ENCODE results near the gene CYP26A1.
A peak's percentile ranks its signal among the peaks of the same experiment; 100 is the strongest.

Gene CYP26A1, protein sequence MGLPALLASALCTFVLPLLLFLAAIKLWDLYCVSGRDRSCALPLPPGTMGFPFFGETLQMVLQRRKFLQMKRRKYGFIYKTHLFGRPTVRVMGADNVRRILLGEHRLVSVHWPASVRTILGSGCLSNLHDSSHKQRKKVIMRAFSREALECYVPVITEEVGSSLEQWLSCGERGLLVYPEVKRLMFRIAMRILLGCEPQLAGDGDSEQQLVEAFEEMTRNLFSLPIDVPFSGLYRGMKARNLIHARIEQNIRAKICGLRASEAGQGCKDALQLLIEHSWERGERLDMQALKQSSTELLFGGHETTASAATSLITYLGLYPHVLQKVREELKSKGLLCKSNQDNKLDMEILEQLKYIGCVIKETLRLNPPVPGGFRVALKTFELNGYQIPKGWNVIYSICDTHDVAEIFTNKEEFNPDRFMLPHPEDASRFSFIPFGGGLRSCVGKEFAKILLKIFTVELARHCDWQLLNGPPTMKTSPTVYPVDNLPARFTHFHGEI

GRCh38 chr10:93073539-93074146 lies at the start of gene CYP26A1:
TSS of gene CYP26A1 (plus strand) at chr10:93073893. CDS start at chr10:93073935, 42 bp downstream.
- no peak for DNase-seq (ENCODE audit: low spot score)

DNA sequence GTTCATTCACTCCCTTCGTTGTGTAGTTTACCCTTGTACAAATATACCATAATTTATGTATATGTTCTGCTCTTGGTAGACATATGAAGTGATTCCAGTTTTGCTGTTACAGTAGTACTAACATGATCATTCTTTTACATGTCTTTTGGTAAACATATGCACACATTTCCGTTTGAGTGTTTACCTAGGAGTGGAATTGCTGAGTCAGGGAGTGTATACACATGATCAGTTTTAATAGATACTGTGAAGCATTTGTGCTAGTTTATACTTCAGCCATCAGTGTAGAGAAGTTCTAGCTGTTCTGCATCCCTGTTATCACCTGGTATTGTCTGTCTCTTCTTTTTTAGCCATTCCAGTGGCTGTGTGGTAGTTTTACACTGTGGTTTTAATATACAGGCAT lies 47.6 kb upstream of the CYP26A1 start:
- no peak for DNase-seq (ENCODE audit: low spot score)

DNA sequence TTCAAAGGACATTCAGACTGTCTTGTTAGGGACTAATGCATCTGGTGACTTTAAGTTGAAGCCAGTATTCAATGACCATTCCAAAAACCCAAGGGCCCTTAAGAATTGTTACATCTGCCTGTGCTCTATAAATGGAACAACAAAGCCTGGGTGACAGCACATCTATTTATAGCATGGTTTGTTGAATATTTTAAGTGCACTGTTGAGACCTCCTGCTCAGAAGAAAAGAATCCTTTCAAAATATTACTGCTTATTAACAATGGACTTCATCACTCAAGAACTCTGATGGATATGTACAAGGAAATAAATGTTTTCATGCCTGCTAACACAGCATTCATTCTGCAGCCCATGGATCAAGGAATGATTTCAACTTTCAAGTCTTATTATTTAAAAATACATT lies 46.2 kb upstream of the CYP26A1 start:
- no peak for DNase-seq (ENCODE audit: low spot score)

- no peak for DNase-seq (ENCODE audit: low spot score)
Observed at GRCh38 chr10:93028883-93029282, 44.8 kb upstream of the CYP26A1 start.

GRCh38 chr10:93030409-93030808 lies 43.3 kb upstream of the CYP26A1 start:
- DNase-seq (ENCODE audit: low spot score), result no peak

DNA sequence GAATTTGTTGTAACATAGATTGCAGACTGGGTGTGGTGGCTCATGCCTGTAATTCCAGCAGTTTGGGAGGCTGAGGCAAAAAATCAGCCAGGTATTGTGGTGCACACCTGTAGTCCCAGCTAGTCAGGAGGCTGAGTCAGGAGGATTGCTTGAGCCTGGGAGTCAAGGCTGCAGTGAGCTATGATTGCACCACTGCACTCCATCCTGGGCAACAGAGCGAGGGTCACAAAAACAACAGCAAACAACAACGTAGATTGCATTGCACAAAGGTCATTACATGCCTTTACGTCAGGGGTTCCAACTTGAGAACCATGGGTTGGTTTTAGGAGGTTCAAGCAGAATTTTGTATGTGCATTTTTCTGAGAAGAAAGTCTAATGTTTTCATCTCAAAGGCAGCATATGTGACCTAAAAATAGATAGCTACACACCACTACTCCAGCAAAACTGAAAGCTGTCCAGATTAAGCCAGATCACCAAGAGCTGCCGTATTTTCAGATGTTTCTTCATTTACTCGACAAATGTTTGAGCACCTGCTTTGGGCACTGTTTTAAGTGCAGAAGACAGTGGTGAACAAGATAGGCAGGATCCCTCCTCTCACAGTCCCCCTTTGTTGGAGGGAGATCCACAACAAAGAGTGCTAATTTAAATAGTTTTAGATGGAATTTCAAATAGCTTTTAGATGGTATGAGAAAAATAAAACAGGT lies 41.4 kb upstream of the CYP26A1 start:
- no peak for DNase-seq (ENCODE audit: low spot score)

DNA sequence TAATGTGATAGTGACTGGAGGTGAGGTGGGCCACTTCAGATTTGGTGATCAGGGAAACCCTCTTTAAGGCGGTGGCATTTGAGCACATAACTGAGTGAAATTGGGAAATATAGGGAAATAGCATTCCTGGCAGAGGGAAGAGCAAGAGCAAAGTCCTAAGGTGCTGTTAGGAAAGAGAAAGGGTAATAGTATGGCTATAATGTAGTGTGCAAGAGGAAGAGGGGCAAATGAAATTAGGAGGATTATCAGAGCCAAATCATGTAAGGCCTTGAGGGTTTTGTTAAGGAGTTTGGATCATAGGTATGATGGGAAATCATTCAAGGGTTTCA lies 40.9 kb upstream of the CYP26A1 start:
- no peak for DNase-seq (ENCODE audit: low spot score)

- DNase-seq (ENCODE audit: low spot score), result no peak
Observed at GRCh38 chr10:93034426-93034825, 39.3 kb upstream of the CYP26A1 start.

DNA sequence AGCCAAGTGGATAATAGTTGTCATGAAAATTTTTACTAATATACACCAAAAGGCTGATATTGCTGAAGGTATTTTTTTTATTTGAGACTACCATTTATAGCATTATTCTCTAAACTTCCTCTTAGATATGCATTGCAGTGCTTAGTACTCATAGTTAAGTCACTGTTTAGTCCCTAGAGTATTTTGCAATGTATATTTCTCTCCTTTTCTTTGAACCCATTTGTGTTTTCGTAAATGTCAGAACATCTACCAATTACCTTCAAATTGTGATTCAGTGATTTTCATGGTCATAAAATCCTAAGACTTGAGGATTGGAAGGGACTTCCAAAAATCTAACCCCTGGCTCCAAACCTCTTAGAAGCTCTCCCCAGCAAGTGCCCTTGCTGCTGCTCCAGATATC lies 34.6 kb upstream of the CYP26A1 start:
- DNase-seq (ENCODE audit: low spot score), result no peak

DNA sequence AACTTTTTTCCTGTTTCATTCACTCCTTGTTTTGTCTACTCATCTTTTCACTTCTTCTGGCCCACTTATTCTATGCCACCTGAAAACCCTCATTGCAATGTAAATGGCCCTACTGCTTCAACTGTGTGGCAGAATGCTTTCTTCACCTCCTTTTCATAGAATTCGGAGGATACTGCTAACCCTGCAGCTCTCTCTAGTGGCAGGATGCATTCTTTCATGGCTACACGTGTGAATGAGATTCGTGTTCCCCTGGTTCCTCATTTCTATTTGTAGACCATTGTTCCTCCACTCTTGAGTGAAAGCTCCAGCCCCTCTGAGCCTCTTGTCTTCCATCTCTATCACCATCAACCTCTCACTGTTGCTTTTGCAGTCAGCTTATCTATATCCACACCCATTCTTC lies 34.0 kb upstream of the CYP26A1 start:
- DNase-seq (ENCODE audit: low spot score), result no peak

GRCh38 chr10:93054486-93054885 lies 19.2 kb upstream of the CYP26A1 start:
- no peak for DNase-seq (ENCODE audit: low spot score)

DNA sequence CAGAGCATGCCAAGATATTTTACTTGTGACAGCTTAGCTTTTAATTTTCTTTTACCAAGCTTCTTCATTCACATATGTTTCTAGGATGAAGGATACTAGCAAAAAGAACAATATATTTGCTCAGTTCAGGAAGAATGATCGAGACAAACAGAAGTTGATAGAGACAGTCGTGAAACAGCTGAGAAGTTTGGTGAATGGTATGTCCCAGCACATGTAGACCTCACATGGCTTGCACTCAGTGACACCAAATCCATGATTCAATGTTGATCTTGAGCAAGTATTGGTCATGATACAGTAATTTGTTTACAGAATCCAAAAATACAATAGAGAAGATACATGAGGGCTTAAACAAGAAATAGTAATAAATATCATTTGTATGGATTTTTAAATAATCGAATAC lies 15.6 kb upstream of the CYP26A1 start:
- DNase-seq (ENCODE audit: low spot score), result no peak

DNA sequence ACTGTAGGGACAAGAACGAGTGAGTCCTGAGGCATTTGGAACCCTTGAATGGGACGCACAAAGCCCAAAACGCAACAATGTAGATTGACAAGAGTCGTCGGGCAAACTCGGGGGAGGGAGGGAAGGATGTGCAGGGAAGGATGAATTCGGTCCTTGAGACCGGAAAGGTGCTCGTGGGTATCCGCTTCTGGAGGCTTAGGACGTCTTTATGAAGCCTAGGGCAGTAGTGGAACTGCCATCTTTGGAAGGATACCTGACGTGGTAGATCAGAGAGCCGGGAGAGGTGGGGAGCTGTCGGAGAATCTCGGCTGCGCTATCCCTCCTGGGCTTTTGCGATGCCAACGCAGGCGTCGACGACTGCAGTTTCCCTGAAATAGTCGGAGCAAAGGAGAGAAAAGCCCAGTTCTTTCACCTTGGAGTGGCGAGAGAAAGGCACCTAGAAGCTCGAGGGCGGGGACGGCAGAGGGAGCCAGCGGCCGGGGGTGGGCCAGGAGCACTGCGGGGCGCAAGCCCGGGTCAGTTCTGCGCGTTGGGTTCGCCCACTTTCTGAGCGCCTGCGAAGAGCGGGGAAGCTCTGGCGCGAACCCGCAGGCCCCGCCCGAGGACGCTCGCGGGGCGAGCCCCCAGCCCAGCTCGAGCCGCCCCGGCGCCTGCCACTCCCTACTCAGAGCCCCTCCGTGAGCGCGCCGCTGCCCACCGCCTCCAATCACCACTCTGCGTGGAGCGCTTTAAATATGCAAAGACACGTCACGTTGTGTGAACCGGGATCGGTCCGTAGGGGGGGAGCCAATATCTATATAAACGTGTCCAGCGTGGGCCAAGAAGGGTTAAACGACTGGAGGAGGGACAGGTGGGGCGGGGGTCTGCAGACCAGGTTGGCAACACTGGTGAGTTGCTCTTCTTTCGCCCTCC lies 13.5 kb upstream of the CYP26A1 start, which contains the start of gene CYP26C1:
Gene CYP26C1 (plus strand): TSS at position 824 of the 912 bp plus-strand sequence. CDS start 466 bp downstream, outside the sequence.
- no peak for DNase-seq (ENCODE audit: low spot score)

GRCh38 chr10:93060887-93061593 lies 12.7 kb upstream of the CYP26A1 start:
- no peak for DNase-seq (ENCODE audit: low spot score)

DNA sequence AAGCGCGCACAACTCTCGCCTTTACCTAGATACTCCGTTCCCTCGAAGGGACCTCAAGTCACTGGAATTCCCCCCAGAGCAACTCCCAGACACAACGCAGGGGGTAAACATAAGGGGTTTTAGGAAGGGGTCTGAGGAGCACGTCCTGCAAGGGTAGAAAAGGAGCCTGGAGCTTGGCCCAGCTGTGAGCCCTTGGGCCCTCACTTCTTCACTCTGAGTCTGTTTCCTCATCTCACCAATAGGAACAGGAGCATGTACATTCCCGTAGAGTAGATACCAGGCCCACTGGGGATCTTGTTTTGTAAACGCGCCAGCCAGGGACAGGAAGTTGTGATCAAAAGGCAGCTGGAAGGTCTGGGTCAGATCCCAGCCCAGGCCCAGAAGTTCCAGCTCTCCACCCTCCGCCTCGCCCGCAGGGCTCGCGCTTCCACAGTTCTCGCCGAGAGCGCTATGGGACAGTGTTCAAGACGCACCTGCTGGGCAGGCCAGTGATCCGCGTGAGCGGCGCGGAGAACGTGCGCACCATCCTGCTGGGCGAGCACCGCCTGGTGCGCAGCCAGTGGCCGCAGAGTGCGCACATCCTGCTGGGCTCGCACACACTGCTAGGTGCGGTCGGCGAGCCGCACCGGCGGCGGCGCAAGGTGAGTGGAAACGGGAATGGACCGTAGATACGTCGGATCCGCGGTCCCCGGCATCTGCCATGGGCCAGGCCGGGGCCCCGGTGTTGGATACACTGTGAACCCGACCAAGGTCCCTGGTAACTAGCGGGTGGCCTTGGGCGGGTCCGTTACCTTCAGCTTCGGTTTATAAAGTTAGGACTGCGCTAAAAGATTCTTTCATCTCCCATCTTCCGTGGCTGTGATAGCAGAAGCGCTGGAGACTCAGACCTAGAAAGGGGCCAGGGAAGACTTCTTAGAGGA lies 11.8 kb upstream of the CYP26A1 start:
- DNase-seq (ENCODE audit: low spot score), result no peak

DNA sequence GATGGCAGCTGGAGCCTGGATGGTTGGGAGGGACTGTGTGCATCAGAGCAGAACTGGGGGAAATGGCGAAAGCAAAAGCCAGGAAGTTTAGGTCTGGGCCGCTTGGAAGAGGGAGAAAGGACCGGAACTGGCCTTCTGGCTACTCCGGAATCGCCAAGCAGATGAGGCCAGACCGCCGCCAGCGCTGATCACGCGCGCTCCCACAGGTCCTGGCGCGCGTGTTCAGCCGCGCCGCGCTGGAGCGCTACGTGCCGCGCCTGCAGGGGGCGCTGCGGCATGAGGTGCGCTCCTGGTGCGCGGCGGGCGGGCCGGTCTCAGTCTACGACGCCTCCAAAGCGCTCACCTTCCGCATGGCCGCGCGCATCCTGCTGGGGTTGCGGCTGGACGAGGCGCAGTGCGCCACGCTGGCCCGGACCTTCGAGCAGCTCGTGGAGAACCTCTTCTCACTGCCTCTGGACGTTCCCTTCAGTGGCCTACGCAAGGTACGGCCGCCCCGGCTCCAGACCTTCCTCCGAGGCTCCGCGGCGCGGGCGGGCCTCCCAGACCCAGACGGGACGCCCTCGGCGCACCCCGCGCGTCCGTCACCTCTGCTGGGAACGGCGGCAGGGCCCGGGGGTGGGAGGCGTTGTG lies 11.1 kb upstream of the CYP26A1 start:
- peak; percentile 7 for DNase-seq (ENCODE audit: low spot score)

GRCh38 chr10:93063144-93063976 lies 10.3 kb upstream of the CYP26A1 start:
- no peak for DNase-seq (ENCODE audit: low spot score)

DNA sequence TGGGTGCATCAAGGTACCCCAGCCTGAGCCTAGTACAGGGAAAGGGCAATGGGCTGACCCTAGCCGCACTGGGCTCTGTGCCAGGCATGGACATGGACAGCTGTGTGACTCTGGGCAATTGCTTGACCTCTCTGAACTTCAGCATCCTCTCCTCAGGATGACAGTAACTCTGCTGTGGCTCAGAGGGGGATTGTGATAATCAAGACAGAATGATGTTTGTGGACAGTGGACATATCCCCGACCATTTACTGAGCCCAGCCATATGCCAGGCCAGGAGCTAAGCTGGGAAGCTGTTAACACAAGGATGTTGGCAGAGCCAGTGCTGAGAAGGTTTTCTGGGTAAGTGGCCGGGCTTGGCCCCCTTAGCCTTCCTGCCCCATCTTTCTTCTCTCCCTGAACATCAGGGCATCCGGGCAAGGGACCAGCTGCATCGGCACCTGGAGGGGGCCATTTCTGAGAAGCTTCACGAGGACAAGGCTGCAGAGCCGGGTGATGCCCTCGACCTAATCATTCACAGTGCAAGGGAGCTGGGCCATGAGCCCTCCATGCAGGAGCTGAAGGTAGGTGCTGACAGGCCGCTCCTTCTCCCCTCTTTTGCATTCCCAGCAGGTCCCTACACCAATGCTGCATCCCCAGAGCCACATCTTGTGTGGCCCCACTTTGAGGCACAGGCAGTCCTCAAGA lies 9.6 kb upstream of the CYP26A1 start:
- no peak for DNase-seq (ENCODE audit: low spot score)

All from CD4-positive, alpha-beta T cell treated with Interleukin-15 for 4 hours (primary cell).